HG02852 (cell line): ENCODE measurements around the gene SORCS2.

Experiments
- ATAC-seq: cut with Tn5 transposase; IDR thresholded peaks from one replicate; pipeline ENCODE4 v1.9.1; 2021; ENCODE audit warnings: mild to moderate bottlenecking, moderate library complexity; ENCODE audit not compliant: unreplicated experiment

Gene SORCS2

GRCh38 chr4:7398104-7398423, 205.7 kb downstream of the SORCS2 start:
- ATAC-seq, result no peak

DNA sequence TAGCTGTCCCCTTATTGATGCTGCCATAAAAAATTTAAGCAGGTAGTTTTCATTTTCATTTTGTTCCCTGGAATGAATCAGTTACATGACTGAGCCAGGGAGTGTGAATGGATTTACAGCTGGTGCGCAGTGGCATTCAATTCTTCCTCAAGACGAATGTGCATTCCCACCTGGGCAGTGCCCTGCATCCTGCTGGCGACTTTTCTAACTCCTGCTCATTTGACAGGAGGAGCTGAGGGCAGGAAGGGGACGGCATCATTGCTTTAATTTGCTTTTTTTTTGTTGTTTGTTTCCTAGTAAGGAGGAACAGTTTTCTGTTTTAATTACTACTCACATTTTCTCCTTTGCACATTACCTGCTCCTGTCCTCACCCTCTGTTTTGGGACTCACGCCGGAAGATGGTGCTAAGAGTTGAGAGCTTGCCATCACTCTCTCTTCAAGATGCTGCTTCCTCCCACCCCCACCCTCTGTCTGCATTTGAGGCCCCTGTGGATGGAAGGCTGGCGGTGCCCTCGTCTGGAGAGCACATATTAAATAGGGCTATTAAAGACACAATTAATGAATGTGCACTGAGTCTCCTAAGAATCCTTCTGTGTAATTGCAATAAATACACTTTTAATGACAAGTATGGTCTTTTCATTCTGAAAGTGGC, 206.6 kb downstream of the SORCS2 start:
- ATAC-seq, result no peak

GRCh38 chr4:7399440-7400234, 207.3 kb downstream of the SORCS2 start:
- no peak for ATAC-seq

DNA sequence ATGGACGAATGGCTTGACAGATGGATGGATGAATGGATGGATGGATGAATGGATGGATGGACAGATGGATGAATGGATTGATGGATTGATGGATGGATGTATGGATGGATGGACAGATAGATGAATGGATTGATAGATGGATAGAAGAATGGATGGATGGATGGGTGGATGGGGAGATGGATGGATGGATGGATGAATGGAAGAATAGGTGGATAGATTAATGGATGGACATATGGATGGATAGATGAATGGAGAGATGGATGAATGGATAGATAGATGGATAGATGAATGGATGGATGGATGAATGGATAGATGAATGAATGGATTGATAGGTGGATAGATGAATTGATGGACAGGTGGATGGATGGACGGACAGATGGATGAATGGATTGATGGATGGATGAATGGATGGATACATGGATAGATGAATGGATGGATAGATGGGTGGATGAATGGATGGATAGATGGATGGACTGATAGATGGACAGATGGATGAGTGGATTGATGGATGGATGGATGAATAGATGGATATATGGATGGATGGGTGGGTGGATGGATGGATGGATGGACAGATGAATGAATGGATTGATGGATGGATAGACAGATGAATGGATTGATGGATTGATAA, 208.4 kb downstream of the SORCS2 start:
- no peak for ATAC-seq

DNA sequence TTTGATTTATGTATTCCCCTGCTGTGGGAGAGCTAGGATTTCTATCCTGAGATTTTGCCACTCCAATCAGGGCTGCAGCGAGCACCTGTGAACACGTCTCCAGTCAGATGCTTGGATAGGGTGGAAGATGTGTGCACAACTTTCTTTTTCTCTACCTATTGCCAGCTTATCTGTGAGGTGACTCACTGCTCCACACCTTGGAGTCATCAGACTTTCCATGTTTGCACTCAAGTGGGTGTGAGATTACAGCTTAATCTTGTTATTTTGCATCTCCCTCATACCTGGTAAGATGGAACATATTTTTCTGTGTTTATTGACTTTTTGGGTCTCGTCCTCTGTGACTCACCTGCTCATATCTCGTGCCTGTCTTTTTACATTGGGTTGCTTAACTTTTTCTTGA, 210.2 kb downstream of the SORCS2 start:
- ATAC-seq, result no peak

GRCh38 chr4:7403001-7403400, 210.7 kb downstream of the SORCS2 start:
- no peak for ATAC-seq

DNA sequence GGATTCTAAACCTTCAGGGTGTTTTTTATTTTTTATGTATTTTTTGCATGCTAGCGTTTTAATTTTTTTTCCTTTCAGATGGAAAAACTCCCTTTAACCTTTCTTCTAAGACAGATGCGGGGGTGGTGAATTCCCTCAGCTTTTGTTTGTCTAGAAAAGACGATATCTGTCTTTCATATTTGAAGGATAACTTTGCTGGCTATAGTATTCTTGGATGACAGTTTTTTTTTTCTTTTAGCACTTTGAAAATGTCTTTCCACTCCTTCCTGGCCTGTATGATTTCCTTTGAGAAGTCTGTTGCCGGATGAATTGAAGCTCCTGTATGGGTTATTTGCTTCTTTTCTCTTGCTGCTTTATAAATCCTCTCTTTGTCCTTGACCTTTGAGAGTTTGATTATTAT, 215.8 kb downstream of the SORCS2 start:
- ATAC-seq, result no peak

GRCh38 chr4:7410446-7410845, 218.1 kb downstream of the SORCS2 start:
- no peak for ATAC-seq

GRCh38 chr4:7411491-7411890, 219.2 kb downstream of the SORCS2 start:
- ATAC-seq, result no peak

GRCh38 chr4:7411896-7412553, 219.7 kb downstream of the SORCS2 start:
- ATAC-seq, result no peak

GRCh38 chr4:7412554-7412912, 220.2 kb downstream of the SORCS2 start:
- ATAC-seq, result no peak

DNA sequence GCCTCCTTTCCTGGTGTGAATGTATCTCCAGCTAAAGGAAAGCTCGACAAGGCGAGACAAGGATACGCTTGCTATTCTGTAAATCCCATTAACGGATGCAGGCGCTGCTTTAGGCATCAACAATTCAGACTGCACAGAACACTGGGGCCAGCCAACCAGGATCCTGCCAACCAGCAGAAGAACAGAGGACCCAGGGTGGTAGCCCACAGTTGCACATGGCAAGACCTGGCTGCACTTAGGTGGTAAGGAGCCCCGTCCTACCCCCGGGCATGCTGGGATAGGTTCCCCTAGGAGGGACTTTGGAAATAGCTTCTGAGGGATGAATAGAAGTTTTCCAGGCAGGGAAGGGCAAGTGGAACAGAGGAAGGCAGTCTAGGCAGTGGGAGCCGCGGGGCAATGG, 221.7 kb downstream of the SORCS2 start:
- no peak for ATAC-seq

DNA sequence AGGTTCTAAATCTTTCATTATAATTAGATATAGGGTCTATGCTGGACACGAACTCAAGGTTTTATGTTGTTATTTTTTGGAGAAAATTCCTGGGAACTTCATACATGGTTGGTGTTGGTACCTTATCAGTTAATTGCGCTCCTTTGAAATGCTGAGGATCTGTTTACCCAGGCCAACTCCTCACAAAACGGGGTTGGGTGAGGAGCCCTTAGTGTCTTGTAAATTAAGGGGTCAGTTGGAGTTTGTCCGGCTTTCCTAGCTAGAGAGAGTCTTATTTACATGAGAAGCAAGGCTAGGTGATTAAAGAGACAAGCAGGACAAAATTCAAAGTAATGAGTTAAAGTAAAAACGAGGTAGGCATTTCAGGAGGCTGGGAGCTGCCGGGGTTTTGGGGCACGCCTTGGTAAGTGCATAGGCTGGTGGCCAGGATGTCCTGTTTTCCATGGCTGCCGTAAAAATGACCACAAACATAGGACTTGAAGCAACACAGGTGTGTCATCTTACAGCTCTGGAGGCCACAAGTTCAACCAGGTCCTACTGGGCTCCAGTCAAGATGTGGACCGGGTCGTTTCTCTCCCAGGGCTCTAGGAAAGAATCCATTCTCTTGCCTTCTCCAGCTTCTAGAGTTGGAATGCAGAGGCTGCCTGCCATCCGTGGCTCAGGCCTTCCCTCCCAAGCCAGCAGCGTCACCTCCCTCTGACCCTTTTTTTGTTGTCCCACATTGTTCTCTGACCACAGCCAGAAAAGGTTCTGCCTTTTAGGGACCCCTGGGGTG, 222.6 kb downstream of the SORCS2 start:
- ATAC-seq, result no peak

GRCh38 chr4:7415927-7416686, 223.8 kb downstream of the SORCS2 start:
- ATAC-seq, result no peak

GRCh38 chr4:7416745-7417432, 224.6 kb downstream of the SORCS2 start:
- ATAC-seq, result no peak

DNA sequence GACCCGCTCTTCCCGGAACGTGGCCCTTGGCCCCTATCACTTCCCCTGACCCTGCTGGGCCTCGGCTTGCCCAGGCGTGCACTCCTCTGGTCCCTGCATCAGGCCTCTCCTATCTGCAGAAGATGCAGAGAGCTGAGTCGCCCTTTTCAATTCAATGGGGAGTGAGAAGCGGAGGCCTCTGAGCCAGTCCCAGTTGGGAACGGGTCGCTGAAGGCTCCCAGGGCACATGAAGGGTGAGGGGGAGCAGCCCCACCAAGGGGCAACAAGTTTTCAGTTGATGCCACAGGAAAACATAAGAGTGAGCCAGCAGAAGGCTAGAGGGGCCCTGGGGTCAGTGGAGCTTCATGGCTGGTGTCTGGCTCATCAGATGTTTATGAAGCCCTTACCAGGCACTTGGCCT, 225.3 kb downstream of the SORCS2 start:
- no peak for ATAC-seq

- ATAC-seq, result no peak
Observed at GRCh38 chr4:7418131-7418943, 226.0 kb downstream of the SORCS2 start.

GRCh38 chr4:7419961-7420660, 227.8 kb downstream of the SORCS2 start:
- no peak for ATAC-seq
